SU-DHL-6 (cell line): ENCODE results near the gene SIGLEC12.

Source experiments
- EZH2phosphoT487 ChIP-seq: fragments of 200-600 bp; sonication (generic), shearing (Covaris generic); conservative IDR thresholded peaks from 2 replicates; pipeline ENCODE4 v1.6.1; 2018; ENCODE audit warnings: mild to moderate bottlenecking, antibody characterized with exemption, low read length, moderate library complexity, mixed read lengths
- TF ChIP-seq, protein P1 (sequence below): fragments of 200-600 bp; sonication (generic); IDR thresholded peaks from one replicate; pipeline ENCODE4 v1.5.1; 2017; ENCODE audit warnings: antibody characterized with exemption, mild to moderate bottlenecking, low read length, moderate library complexity; ENCODE audit not compliant: insufficient read depth, poor library complexity, severe bottlenecking

DNA sequence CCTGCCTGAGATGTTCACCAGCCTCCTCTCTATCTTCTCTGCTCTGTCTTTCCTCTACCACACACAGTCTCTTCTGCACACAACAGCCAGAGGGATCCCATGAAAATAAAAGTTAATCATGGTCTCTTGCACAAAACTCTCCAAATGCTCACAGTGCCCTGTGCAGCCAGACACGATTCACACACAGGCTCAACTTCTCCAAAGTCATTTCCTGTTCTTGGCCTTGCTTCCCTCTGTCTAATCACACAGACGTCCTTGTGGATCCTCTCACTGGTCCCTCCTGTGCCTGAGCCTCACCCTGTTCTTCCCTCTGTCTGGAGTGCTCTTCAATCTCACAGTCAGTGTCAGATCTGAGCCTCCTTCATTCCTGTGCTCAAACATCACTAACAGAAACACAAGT is 7.8 kb downstream of the SIGLEC12 start:
- TF ChIP-seq, protein P1, sequence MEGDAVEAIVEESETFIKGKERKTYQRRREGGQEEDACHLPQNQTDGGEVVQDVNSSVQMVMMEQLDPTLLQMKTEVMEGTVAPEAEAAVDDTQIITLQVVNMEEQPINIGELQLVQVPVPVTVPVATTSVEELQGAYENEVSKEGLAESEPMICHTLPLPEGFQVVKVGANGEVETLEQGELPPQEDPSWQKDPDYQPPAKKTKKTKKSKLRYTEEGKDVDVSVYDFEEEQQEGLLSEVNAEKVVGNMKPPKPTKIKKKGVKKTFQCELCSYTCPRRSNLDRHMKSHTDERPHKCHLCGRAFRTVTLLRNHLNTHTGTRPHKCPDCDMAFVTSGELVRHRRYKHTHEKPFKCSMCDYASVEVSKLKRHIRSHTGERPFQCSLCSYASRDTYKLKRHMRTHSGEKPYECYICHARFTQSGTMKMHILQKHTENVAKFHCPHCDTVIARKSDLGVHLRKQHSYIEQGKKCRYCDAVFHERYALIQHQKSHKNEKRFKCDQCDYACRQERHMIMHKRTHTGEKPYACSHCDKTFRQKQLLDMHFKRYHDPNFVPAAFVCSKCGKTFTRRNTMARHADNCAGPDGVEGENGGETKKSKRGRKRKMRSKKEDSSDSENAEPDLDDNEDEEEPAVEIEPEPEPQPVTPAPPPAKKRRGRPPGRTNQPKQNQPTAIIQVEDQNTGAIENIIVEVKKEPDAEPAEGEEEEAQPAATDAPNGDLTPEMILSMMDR: no peak
- no peak for TF ChIP-seq EZH2phosphoT487
